Parathyroid adenoma (tissue), 2 donors: ENCODE measurements around the gene REC8.

ENCODE experiments used
- H2AFZ ChIP-seq: fragments of 300-600 bp; sonication (generic); one replicate; pipeline ENCODE4 v1.7.0; 2017; ENCODE audit warnings: antibody characterized with exemption, mild to moderate bottlenecking
- H3K27ac ChIP-seq: fragments of 300-600 bp; sonication (generic); one replicate; pipeline ENCODE4 v1.7.0; 2017
- H3K27me3 ChIP-seq: fragments of 300-600 bp; sonication (generic); one replicate; pipeline ENCODE4 v1.7.0; 2017; ENCODE audit warnings: low read length; ENCODE audit not compliant: control insufficient read depth, insufficient read depth
- H3K36me3 ChIP-seq: fragments of 300-600 bp; sonication (generic); one replicate; pipeline ENCODE4 v1.7.0; 2017; ENCODE audit warnings: low read length; ENCODE audit not compliant: control insufficient read depth, insufficient read depth
- H3K4me1 ChIP-seq: fragments of 300-600 bp; sonication (generic); one replicate; pipeline ENCODE4 v1.7.0; 2017; ENCODE audit warnings: control low read depth
- H3K4me2 ChIP-seq: fragments of 300-600 bp; sonication (generic); one replicate; pipeline ENCODE4 v1.7.0; 2017; ENCODE audit warnings: low read length
- H3K4me3 ChIP-seq: fragments of 300-600 bp; sonication (generic); one replicate; pipeline ENCODE4 v1.7.0; 2017; ENCODE audit warnings: low read depth, low read length
- H3K79me2 ChIP-seq: fragments of 300-600 bp; sonication (generic); one replicate; pipeline ENCODE4 v1.7.0; 2017; ENCODE audit warnings: control low read depth
- H3K9ac ChIP-seq: fragments of 300-600 bp; sonication (generic); one replicate; pipeline ENCODE4 v1.7.0; 2017; ENCODE audit warnings: mild to moderate bottlenecking
- H3K9me3 ChIP-seq: fragments of 300-600 bp; sonication (generic); one replicate; pipeline ENCODE4 v1.7.0; 2017; ENCODE audit warnings: low read length; ENCODE audit not compliant: control insufficient read depth
- TF ChIP-seq, protein P1 (sequence below): fragments of 300-600 bp; sonication (generic); IDR thresholded peaks from one replicate; pipeline ENCODE4 v1.7.0; 2017; ENCODE audit warnings: antibody characterized with exemption, mild to moderate bottlenecking
- donor health status: primary hyperparathyroidism.

REC8 gene

DNA sequence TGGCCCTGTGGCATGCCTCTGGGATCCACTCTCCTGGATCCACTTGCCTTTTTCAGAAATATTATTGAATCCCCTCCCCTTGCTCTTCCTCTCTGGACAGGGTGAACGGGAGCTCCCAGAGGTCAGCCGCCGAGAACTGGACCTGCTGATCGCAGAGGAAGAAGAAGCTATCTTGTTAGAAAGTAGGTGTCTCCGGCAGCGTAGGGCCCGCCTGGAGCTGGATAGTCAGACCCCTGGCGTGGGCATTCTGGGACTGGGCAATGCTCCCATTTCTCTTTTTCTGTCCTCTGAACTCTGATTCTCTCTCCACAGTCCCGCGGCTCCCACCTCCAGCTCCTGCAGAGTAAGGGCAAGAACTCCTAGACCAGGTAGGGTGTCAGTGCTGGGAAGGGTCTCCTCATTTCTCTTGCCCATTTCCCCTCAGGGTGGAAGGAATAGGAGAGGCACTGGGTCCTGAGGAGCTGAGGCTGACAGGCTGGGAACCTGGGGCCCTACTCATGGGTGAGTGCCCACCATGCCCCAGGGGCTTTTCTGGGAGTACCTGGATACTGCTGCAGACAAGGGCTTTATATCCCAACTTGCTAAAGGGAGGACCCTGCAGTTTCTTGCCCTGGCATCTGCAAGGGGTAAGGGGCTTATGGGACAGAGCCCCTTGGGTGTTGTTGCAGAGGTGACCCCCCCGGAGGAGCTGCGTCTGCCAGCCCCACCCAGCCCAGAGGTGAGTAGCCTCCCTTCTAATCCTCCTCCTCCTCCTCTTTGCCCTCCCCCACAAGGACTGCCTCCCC lies 5.4 kb downstream of the REC8 start:
- H3K4me2 ChIP-seq: no peak overlapping the region
- no peak overlapping the region for H3K9ac ChIP-seq
- no peaks in the 10 kb centered on the region for H3K4me1 ChIP-seq
- H2AFZ ChIP-seq: no peak overlapping the region
- no peaks in the 10 kb centered on the region for H3K36me3 ChIP-seq
- H3K27me3 ChIP-seq: no peaks in the 10 kb centered on the region
- no peak overlapping the region for H3K27ac ChIP-seq
- TF ChIP-seq, protein P1, sequence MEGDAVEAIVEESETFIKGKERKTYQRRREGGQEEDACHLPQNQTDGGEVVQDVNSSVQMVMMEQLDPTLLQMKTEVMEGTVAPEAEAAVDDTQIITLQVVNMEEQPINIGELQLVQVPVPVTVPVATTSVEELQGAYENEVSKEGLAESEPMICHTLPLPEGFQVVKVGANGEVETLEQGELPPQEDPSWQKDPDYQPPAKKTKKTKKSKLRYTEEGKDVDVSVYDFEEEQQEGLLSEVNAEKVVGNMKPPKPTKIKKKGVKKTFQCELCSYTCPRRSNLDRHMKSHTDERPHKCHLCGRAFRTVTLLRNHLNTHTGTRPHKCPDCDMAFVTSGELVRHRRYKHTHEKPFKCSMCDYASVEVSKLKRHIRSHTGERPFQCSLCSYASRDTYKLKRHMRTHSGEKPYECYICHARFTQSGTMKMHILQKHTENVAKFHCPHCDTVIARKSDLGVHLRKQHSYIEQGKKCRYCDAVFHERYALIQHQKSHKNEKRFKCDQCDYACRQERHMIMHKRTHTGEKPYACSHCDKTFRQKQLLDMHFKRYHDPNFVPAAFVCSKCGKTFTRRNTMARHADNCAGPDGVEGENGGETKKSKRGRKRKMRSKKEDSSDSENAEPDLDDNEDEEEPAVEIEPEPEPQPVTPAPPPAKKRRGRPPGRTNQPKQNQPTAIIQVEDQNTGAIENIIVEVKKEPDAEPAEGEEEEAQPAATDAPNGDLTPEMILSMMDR: no peak
- no peaks in the 10 kb centered on the region for H3K79me2 ChIP-seq
- no peaks in the 10 kb centered on the region for H3K9me3 ChIP-seq
- no peak overlapping the region for H3K4me3 ChIP-seq

DNA sequence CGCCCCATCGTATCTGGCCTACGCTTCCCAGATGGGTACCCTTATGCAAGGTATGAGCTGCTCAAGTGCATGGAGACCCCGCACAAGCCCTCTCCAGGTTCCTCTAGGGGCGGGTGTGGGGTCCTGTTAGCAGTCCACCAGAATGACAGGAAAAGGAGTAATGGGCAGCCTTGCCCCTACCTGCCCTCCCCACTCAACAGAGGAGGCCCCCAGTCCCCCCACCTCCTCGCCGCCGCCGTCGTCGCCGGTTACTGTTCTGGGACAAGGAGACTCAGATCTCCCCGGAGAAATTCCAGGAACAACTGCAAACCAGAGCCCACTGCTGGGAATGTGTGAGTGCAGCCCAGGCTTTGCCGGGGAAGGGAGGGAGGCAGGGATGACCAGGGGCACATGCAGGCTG lies 6.0 kb downstream of the REC8 start:
- H3K36me3 ChIP-seq: no peaks in the 10 kb centered on the region
- H3K27me3 ChIP-seq: no peaks in the 10 kb centered on the region
- no peaks in the 10 kb centered on the region for H3K4me1 ChIP-seq
- H3K79me2 ChIP-seq: no peaks in the 10 kb centered on the region
- H3K27ac ChIP-seq: no peak overlapping the region
- no peak overlapping the region for H2AFZ ChIP-seq
- H3K4me3 ChIP-seq: no peak overlapping the region
- H3K9ac ChIP-seq: no peak overlapping the region
- no peaks in the 10 kb centered on the region for H3K9me3 ChIP-seq
- TF ChIP-seq, protein P1: no peak
- H3K4me2 ChIP-seq: no peak overlapping the region

DNA sequence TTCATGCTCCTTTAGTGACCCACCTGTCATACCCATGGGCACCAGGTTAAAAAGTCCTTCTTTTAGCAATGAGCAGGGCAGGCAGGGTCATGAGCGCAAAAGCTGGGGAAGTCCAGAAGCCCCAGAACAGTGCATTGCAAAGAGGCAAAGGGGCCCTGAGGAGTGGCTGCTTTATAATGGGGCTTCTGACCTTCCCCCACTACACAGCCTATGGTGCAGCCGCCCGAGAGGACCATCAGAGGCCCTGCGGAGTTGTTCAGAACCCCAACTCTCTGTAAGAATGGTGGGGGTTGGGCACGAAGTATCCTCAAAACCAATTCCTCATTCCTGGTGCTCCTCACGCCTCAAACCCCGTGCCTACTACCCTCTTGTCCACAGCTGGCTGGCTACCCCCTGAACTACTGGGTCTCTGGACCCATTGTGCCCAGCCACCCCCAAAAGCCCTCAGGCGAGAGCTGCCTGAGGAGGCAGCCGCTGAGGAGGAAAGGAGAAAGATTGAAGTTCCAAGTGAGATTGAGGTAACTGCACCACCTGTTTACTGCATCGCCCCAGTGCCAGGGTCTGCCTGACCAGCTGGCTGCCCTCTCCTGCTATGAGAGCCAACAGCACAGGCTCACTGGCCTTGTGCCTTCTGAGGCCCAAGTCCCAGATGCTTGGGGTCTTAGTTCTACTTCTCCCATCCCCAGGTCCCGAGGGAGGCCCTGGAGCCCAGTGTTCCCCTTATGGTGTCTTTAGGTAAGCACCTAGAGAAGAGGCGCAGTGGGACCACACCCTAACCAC lies 6.7 kb downstream of the REC8 start:
- TF ChIP-seq, protein P1: no peak
- H2AFZ ChIP-seq: no peak overlapping the region
- H3K4me1 ChIP-seq: no peaks in the 10 kb centered on the region
- H3K9ac ChIP-seq: no peak overlapping the region
- no peaks in the 10 kb centered on the region for H3K36me3 ChIP-seq
- H3K4me2 ChIP-seq: no peak overlapping the region
- no peak overlapping the region for H3K4me3 ChIP-seq
- no peak overlapping the region for H3K27ac ChIP-seq
- H3K27me3 ChIP-seq: no peaks in the 10 kb centered on the region
- no peaks in the 10 kb centered on the region for H3K9me3 ChIP-seq
- H3K79me2 ChIP-seq: no peaks in the 10 kb centered on the region

DNA sequence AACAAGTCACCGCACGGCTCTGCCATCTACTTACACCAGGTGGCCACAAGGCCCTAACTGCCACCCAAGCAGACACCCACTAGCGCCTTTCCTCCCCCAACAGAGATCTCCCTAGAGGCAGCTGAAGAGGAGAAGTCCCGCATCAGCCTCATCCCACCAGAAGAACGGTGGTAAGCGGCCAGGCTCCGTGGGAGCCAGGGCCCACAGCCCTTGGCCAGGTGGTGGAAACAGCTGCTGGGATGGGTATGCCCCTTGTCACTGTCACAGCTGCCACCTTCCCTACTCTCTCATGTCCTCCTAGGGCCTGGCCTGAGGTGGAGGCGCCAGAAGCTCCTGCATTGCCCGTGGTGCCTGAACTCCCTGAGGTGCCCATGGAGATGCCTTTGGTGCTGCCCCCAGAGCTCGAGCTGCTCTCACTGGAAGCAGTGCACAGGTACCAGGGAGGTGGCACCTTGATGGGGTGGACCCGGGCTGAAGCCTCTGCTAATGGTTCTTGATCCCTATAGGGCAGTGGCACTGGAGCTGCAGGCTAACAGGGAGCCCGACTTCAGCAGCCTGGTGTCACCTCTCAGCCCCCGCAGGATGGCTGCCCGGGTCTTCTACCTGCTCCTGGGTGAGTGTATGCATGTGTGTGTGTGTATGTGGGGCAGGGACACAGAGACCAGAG lies 7.5 kb downstream of the REC8 start:
- Histone ChIP-seq H3K27ac (no peak overlapping the region), H3K27me3 (no peaks in the 10 kb centered on the region), H3K9ac (no peak overlapping the region), H3K4me3 (no peak overlapping the region), H3K9me3 (no peaks in the 10 kb centered on the region), H2AFZ (no peak overlapping the region), H3K4me2 (no peak overlapping the region), H3K4me1 (no peaks in the 10 kb centered on the region), H3K36me3 (no peaks in the 10 kb centered on the region), H3K79me2 (no peaks in the 10 kb centered on the region)
- TF ChIP-seq, protein P1: no peak
